ENCODE results near the gene IFNA1. TPM values are rescaled to one million over a fixed set of nuclear protein-coding genes. Genes with fewer than 3 reads are reported as not detected.

The IFNA1 gene
- total RNA-seq, 1 donor: not detected

- Histone ChIP-seq H3K4me2 (ENCODE audit: insufficient read depth, low read length) (no peak overlapping the region), H3K36me3 (ENCODE audit: insufficient read depth, low read length) (no peaks in the 10 kb centered on the region), H2AFZ (ENCODE audit: low read length) (no peak overlapping the region), H3K27me3 (ENCODE audit: insufficient read depth, low read length) (peaks cover 56% of the 10 kb centered on the region), H3K79me2 (ENCODE audit: insufficient read depth, low read length) (no peaks in the 10 kb centered on the region), H3K4me3 (ENCODE audit: insufficient read depth, low read length) (no peak overlapping the region), H3K27ac (ENCODE audit: low read depth, low read length) (no peak overlapping the region), H3K4me1 (ENCODE audit: insufficient read depth, low read length) (peaks cover 14% of the 10 kb centered on the region), H4K20me1 (ENCODE audit: insufficient read depth, low read length) (no peaks in the 10 kb centered on the region), H3K9me3 (ENCODE audit: low read depth, low read length) (no peaks in the 10 kb centered on the region)
- DNase-seq (ENCODE audit: insufficient read length, low spot score, missing footprints): no peak
- no peak for TF ChIP-seq CTCF (IDR thresholded peaks at IDR 0.05; ENCODE audit: extremely low read depth, low read depth, low read length)
Measured at GRCh38 chr9:21399956-21400355, 40.3 kb upstream of the IFNA1 start.

- Histone ChIP-seq H3K4me3 (ENCODE audit: insufficient read depth, low read length) (peak overlapping the region; percentile 59), H3K27ac (ENCODE audit: low read depth, low read length) (no peak overlapping the region), H2AFZ (ENCODE audit: low read length) (peak overlapping the region; percentile 59), H3K27me3 (ENCODE audit: insufficient read depth, low read length) (peaks cover 55% of the 10 kb centered on the region), H4K20me1 (ENCODE audit: insufficient read depth, low read length) (no peaks in the 10 kb centered on the region), H3K9me3 (ENCODE audit: low read depth, low read length) (no peaks in the 10 kb centered on the region), H3K36me3 (ENCODE audit: insufficient read depth, low read length) (no peaks in the 10 kb centered on the region), H3K4me1 (ENCODE audit: insufficient read depth, low read length) (peaks cover 7% of the 10 kb centered on the region), H3K4me2 (ENCODE audit: insufficient read depth, low read length) (peak overlapping the region; percentile 72), H3K79me2 (ENCODE audit: insufficient read depth, low read length) (no peaks in the 10 kb centered on the region)
- no peak for TF ChIP-seq CTCF (IDR thresholded peaks at IDR 0.05; ENCODE audit: extremely low read depth, low read depth, low read length)
- DNase-seq (ENCODE audit: insufficient read length, low spot score, missing footprints): peak; percentile 51
Measured at GRCh38 chr9:21402386-21403251, 37.6 kb upstream of the IFNA1 start.

- DNase-seq (ENCODE audit: insufficient read length, low spot score, missing footprints): no peak
- Histone ChIP-seq H3K27me3 (ENCODE audit: insufficient read depth, low read length) (peaks cover 55% of the 10 kb centered on the region), H3K36me3 (ENCODE audit: insufficient read depth, low read length) (no peaks in the 10 kb centered on the region), H4K20me1 (ENCODE audit: insufficient read depth, low read length) (no peaks in the 10 kb centered on the region), H3K27ac (ENCODE audit: low read depth, low read length) (no peak overlapping the region), H3K4me1 (ENCODE audit: insufficient read depth, low read length) (peaks cover 7% of the 10 kb centered on the region), H3K4me3 (ENCODE audit: insufficient read depth, low read length) (no peak overlapping the region), H3K9me3 (ENCODE audit: low read depth, low read length) (no peaks in the 10 kb centered on the region), H2AFZ (ENCODE audit: low read length) (no peak overlapping the region), H3K4me2 (ENCODE audit: insufficient read depth, low read length) (no peak overlapping the region), H3K79me2 (ENCODE audit: insufficient read depth, low read length) (no peaks in the 10 kb centered on the region)
- TF ChIP-seq CTCF (IDR thresholded peaks at IDR 0.05; ENCODE audit: extremely low read depth, low read depth, low read length): no peak
Measured at GRCh38 chr9:21404146-21404545, 36.1 kb upstream of the IFNA1 start.

GRCh38 chr9:21408817-21409216, 31.4 kb upstream of the IFNA1 start, which contains the start of gene IFNA8:
Gene IFNA8 (plus strand): TSS chr9:21409117. CDS start chr9:21409177, 60 bp downstream.
- DNase-seq (ENCODE audit: insufficient read length, low spot score, missing footprints): no peak
- H3K36me3 ChIP-seq (ENCODE audit: insufficient read depth, low read length): no peaks in the 10 kb centered on the region
- TF ChIP-seq CTCF (IDR thresholded peaks at IDR 0.05; ENCODE audit: extremely low read depth, low read depth, low read length): no peak
- no peak within 1 kb of the TSS for H3K4me2 ChIP-seq (ENCODE audit: insufficient read depth, low read length)
- peaks cover 60% of the 10 kb centered on the region for H3K27me3 ChIP-seq (ENCODE audit: insufficient read depth, low read length)
- no peaks in the 10 kb centered on the region for H4K20me1 ChIP-seq (ENCODE audit: insufficient read depth, low read length)
- H3K79me2 ChIP-seq (ENCODE audit: insufficient read depth, low read length): no peaks in the 10 kb centered on the region
- H3K4me3 ChIP-seq (ENCODE audit: insufficient read depth, low read length): no peak within 1 kb of the TSS
- no peaks in the 10 kb centered on the region for H3K4me1 ChIP-seq (ENCODE audit: insufficient read depth, low read length)
- no peak within 1 kb of the TSS for H3K27ac ChIP-seq (ENCODE audit: low read depth, low read length)
- H3K9me3 ChIP-seq (ENCODE audit: low read depth, low read length): no peaks in the 10 kb centered on the region
- no peak within 1 kb of the TSS for H2AFZ ChIP-seq (ENCODE audit: low read length)

All from osteoblast (primary cell).